Measurements from ENCODE around the gene RNASEH1. TPM values are rescaled to one million over a fixed set of nuclear protein-coding genes. Genes with fewer than 3 reads are reported as not detected.

Gene RNASEH1
- total and polyA plus RNA-seq, 2 of the 13 experiments (the other 11 are each of a cell fraction or from before 2014, with no cell fraction given): 14.5 to 57.4 TPM

DNA sequence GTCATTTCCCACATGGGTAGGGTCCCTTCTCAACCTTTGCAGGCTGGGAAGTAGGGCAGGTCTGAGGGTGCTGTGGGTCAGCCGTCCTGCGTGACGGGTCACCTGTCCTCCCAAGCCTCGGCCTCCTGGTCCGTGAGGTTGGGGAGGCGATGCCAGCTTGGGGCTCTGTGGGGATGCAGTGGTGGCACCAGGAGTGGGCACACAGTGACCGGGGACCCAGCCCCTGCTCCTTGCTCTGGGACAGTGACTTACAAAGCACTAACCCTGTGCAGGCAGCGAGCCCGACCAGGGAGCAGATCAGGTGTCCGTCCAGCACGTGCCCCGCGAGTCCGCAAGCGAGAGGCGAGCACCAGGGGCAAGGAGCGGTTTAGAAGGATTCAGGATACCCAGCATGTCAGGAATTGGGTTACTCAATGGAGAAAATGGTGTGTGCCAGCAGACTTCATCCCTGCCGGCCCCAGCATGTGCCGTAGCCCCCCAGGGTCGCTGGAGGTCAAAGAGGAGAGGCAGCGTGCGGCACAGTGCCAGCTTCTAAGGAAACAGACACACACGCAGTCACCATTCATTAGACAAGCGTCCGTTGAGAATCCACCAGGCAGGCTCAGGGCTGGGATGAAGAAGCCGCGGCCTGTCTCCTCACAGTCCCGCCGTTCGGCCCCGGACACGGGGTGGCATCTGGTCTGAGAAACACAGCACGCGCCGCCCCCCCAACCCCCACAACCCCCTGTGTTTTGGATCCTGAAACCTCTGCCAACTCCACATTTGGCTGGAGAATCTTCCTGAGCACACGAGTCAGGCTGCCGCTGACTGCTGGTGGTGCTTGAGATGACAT, 48.5 kb upstream of the RNASEH1 start (continued):
- TF ChIP-seq CENPT (CRISPR knock-in tag; IDR thresholded peaks at IDR 0.05; ENCODE audit: low read depth) (no peak), DMAP1 (CRISPR knock-in tag; IDR thresholded peaks at IDR 0.05) (no peak), ZBTB38 (CRISPR knock-in tag; IDR thresholded peaks at IDR 0.05) (peak; percentile 89), MED8 (CRISPR knock-in tag; IDR thresholded peaks at IDR 0.05; ENCODE audit: insufficient replicate concordance) (no peak), ZNF839 (CRISPR knock-in tag; IDR thresholded peaks at IDR 0.05; ENCODE audit: borderline replicate concordance) (no peak), ZNF501 (CRISPR knock-in tag; IDR thresholded peaks at IDR 0.05) (peak; percentile 35; the same call in 1 of the 2 replicates), HDAC1 (CRISPR knock-in tag; IDR thresholded peaks at IDR 0.05) (no peak), ZIK1 (CRISPR knock-in tag; IDR thresholded peaks at IDR 0.05; ENCODE audit: borderline replicate concordance, low read depth) (0 out of 2 replicates have a peak, but pooled peaks have one; percentile 6), ZSCAN9 (CRISPR knock-in tag; IDR thresholded peaks at IDR 0.05; ENCODE audit: borderline replicate concordance) (no peak), ZFP82 (CRISPR knock-in tag; IDR thresholded peaks at IDR 0.05; ENCODE audit: borderline replicate concordance) (no peak), U2AF1 (optimal IDR thresholded peaks at IDR 0.05; ENCODE audit: low read depth, low read length) (peak; percentile 7), MBNL3 (CRISPR knock-in tag; conservative IDR thresholded peaks at IDR 0.05) (no peak), ZNF136 (CRISPR knock-in tag; IDR thresholded peaks at IDR 0.05; ENCODE audit: low read depth) (no peak), ZNF709 (CRISPR knock-in tag; IDR thresholded peaks at IDR 0.05) (no peak), ZFP1 (CRISPR knock-in tag; IDR thresholded peaks at IDR 0.05) (no peak), NR2F2 (IDR thresholded peaks at IDR 0.05; ENCODE audit: borderline replicate concordance, low read depth) (no peak), HDAC2 (CRISPR knock-in tag; IDR thresholded peaks at IDR 0.05) (no peak), PHB2 (IDR thresholded peaks at IDR 0.05; ENCODE audit: partially characterized antibody) (no peak), HNRNPL (IDR thresholded peaks at IDR 0.05; ENCODE audit: low read depth, low read length) (peak; percentile 82), EEA1 (CRISPR knock-in tag; IDR thresholded peaks at IDR 0.05; ENCODE audit: borderline replicate concordance) (0 out of 2 replicates have a peak, but pooled peaks have one; percentile 17), ZNF543 (CRISPR knock-in tag; IDR thresholded peaks at IDR 0.05) (no peak), SYNCRIP (IDR thresholded peaks at IDR 0.05; ENCODE audit: insufficient read depth, low read depth, low read length) (no peak), ZNF790 (CRISPR knock-in tag; IDR thresholded peaks at IDR 0.05; ENCODE audit: borderline replicate concordance) (no peak), REL (CRISPR knock-in tag; conservative IDR thresholded peaks at IDR 0.05) (no peak), XRCC5 (optimal IDR thresholded peaks at IDR 0.05; ENCODE audit: low read length) (peak; percentile 20)
- TF ChIP-seq, protein P1, sequence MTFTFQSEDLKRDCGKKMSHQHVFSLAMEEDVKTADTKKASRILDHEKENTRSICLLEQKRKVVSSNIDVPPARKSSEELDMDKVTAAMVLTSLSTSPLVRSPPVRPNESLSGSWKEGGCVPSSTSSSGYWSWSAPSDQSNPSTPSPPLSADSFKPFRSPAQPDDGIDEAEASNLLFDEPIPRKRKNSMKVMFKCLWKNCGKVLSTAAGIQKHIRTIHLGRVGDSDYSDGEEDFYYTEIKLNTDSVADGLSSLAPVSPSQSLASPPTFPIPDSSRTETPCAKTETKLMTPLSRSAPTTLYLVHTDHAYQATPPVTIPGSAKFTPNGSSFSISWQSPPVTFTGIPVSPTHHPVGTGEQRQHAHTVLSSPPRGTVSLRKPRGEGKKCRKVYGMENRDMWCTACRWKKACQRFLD (CRISPR knock-in tag; IDR thresholded peaks at IDR 0.05; ENCODE audit: borderline replicate concordance): no peak

Measured in HepG2 (cell line).